Stimulated activated CD4-positive, alpha-beta T cell treated with anti-CD3 and anti-CD28 coated beads, Interleukin-15, amount 100 ng/mL, for 48 hours (primary cell): Measurements from ENCODE around the gene RAD23B.

ENCODE experiments used
- DNase-seq, 2 donors: peaks; one replicate each; pipeline ENCODE4 v3.0.0-alpha.2; 2020; ENCODE audit warnings: low read depth in 2 of 2

The RAD23B gene

DNA sequence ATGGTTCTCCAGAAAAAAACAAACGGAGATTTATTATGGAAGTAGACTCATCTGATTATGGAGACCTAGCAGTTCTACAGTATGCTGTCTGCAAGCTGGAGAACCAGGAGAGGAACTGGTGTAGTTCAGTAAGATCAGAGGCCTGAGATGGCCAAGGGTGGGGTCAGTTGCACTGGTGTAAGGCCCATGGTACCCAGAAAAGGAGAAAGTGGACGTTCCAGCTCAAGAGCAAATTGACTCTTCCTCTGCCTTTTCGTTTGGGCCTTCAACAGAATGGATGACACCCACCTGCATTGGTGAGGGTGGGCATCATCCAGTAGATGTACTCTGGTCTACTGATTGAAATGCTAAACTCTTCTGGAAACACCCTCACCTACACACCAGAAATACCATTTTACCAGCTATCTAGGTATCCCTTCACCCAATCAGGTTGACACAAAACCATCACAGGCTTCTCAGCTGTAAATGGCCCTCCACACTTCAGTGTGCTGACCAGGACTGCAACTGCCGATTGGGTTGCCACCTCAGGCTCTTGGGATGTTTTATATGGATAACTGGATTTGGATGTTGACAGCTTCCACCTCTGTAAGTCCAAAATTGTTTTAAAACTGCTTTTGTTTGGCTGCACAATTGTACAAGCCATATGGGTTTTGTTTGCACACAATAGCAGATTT, 51.2 kb downstream of the RAD23B start:
- no peak for DNase-seq

DNA sequence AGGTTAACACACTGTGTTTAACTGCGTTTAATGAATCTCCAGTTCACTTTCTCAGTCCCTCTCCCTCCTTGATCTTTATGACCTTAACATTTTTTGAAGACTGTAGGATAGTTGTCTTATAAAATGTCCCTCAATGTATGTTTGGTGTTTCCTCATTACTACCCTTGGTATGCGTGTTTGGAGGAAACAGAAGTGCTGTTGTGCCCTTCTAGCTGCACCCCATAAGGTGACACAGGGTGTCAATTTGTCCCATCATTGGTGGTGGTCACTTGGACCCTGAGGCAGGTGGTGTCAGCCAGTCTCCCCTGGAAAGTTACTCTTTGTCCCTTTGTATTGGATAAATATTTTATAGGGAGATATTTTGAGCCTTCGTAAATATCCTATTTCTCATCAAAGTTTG, 52.3 kb downstream of the RAD23B start:
- no peak for DNase-seq

DNA sequence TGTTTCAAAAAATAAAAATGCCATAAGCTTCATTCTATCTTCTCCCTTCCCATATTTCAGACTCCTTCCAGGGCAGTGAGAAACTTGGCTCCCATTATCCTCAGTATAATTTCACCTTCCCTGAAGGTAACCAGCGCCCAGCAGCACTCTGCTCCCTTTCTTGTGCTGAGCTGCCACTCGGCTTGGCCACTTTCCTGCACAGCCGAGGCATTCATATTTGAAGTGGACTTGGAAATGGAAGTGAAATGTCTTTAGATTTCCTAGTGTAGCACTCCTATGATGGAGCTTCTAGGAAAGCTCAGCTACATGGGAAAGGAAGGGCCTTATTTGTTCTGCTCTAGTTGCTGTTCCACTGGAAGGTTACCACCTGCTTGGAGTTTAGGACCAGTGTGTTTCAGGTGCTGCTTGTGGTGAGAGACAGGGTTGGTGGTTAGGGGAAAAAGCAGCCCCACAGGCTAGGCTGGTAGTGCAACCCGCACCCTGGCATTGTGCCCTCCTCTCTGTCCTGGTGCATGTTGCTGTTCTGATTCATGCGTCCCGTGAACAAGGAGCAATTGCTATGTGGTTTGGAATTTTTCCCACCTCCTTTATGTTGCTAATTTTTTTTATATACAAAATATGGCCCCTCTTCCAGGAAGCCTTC, 53.8 kb downstream of the RAD23B start:
- no peak for DNase-seq

DNA sequence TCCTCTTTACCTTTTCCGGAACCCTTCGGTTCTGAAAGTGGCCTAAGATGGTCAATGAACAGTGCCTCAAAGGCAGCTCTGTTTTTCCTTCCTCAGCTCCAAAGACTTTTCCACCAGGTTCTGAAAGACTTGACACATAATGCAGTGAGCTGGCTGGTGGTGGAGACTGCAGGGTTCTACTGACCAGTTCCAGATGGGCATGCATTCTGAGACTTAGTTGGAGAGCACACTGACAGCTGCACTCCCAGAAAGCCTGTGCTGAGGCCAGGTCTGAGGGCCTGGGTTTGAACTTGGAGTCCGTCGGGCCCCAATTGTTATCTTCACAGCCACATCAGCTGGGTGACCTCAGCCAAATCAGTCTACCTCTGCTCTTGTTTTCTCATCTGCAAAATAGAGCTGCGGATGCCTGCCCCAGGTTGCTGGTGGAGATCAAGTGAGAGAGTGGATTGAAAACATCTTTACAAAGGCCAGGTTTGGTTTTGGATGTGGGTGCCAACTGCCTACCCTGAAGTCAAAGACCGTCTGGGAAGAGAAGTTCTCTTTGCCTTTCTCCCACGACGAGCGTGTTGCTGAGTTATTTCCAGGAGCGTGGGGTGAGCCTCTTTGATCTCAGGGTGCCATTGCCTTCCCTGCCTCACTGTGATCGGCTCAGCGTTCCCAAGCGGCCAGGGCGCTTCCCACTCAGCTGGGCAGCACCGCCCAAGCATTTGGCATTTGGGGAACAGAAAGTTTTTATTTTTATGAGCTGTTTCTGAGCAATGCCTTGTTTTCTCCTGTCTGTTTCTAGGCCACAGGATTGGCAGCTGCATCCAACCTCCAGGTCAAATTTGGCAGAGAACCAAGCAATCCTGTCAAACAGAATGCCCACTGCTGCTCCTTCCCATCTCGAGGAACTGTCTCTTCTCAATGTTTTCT, 54.9 kb downstream of the RAD23B start:
- DNase-seq = no peak

DNA sequence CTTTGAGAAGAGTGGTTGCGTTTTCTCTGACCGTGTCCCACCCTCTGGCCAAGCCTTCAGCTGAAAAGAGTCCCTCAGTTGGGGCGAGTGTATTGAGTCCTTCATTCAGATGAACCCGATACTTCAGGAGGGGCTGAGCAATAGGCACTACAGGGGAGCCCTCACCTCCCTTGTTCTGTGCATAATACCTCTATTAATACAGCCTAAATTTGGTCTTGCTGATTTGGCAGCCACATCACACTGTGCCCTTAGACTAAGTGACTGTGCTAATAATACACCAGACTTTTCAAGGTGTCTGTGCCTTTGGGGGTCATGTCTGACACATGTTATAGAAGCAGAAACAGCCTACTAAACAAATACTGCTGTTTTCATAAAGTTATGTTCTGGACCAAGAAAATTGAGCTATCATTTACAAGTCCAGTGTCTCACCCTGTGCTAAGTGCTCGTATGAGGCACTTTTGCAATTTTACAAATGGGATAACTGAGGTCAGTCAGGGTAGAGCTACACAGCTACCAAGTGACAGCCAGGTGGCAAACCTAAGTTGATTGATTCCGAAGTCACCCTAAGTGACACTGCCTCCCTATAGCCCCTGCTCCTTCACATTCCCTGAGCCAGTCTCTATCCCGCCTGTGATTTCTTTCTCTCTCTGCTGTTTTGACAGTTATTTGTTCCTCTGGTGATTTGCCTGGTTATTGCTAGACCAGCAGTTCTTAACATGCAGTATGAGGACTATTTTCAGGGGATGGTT, 56.0 kb downstream of the RAD23B start:
- no peak for DNase-seq

DNA sequence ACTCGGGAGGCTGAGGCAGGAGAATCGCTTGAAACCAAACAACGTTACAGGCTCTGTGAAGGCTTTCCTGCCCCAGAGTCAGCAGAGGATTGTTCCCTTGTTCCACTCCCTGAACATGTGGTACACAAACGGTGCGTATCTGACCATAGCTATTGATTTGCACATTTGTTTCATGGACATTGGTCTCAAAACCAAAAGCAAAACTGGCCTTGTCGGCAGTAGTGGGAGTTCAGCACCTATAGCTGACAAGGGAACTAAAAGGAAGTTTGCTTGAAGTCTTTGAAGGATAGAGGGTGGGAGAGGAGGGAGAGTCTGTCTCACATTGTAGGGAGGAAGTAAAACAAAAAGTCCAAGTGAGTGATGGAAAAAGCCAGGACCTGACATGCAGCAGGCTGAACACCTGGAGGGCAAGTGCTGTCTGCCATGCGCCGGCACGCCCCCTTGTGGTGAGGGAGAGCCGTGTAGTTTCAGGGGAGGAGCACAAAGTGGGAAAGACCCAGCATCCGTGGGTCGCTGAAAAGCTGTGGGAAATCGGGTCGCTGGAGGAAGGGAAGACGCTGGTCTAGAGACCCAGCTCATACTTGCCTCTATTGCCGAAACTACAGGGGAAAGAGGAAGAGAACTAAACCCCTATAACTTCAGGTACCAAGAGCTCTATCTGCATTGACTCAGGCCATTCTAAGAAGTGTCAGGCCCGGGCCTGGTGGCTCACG, 58.0 kb downstream of the RAD23B start:
- peak; percentile 57 to 74 for DNase-seq

DNA sequence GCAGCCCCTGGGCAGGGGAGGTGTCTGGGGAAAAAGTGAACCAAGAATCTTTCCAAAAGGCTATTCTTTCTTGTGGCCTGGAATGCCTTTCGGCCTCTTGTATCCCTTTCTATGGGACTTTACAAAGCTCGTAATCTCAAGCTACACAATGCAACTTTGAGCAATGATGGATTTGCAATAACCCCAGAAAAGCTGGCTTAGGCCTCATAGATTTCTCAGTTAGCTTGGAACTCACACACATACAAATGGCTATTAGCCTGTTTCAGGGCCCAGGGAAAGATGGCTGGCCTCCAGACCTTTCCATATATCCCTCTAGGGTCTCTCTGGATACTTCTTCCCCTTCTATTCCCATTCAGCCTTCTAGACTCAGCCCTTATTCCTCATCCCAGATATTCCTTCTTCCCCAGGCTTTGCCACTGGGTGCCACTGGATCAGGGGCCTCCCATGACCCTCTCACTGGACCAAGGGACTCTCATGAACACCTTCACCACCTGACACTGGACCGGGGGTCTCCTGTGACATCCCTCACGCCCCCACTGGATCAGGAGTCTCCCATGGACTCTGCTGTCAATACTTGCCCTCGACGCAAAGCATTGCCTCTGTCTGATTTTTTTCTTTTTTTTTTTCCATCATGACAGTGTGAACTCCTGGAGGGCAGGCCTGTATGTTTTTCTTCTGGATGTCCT, 59.5 kb downstream of the RAD23B start:
- no peak for DNase-seq

DNA sequence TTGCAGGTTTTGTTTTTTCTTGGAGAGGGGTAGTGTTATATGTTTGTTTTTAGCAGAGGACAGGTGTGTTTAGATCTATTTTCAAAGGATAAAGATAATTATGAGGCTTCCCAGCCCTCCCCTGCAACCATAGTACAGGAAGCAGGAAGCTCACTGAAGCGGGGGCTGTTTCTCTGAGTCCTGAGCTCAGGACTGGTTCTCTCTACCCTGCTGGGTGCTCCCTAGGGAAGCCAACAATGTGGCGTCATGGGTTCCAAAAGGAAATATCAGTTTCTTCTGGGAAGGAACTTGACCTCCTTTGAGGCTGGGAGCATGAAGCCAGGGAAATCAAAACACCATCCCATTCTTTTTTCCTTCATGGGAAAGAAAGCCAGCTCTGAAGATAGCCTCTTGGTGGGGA, 62.2 kb downstream of the RAD23B start:
- no peak for DNase-seq

DNA sequence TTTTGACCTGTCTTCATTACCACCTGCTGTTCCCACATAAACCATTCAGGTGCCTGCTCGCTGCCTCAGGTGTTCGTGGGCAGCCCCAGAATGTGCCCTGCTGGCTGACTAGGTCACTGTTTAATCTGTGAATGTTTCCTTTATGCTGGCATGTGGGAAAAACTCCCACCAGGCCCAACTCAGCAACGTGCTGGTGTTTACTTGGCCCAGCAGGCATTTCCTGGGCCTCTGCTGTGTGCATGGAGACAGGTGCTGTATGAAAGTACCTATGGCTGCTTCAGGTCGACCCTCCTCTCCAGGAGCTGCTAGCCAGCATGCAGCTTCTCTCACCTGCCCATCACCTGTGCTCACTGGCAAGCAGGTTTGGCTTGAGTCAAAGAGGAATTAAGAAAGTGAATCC, 65.8 kb downstream of the RAD23B start:
- DNase-seq = no peak

DNA sequence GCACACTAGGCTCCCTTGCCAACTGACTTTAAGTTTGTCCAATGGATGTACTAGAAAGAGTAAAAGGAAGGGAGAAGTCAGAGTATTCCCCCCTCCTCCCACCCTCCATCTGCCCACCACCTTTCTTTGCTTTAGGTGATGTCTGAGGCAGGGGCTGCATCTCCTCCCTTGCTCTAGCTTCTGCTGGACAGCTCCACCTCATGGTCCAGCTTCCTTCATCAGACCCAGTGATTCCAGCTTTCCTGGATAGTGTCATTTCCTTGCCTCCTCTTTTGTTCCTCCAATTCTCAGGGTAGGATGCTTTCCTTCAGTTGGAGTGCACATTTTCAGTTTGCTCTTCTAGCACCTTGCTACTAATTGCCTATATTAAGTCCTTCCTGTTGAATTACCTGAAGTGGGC, 67.4 kb downstream of the RAD23B start:
- DNase-seq = no peak

DNA sequence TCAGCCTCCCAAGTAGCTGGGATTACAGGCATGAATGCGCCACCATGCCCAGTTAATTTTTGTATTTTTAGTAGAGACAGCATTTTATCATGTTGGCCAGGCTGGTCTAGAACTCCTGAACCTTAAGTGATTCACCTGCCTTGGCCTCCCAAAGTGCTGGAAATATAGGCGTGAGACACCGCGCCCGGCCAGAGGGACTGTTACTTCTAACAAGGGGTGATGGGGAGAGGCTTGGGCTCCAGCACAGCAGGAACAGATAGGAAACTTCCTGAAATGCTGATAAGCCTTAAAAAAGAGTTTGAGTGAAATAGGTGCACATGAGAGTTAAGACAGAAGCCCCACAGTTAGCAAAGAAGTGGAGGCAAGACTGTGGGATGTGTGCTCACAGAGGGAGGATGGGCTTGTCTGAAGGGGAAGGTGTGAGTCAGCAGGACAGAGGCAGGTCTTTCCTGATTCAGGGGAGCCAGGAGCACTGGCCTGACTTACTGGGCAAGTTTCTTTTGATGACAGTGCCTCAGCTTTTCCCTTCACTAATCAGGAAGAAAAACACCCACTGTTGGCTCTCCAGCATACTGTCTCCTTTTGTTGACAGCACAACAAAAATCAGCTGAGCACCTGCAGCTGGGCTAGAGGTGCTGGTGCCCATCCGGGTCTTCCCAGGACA, 68.4 kb downstream of the RAD23B start:
- no peak for DNase-seq

DNA sequence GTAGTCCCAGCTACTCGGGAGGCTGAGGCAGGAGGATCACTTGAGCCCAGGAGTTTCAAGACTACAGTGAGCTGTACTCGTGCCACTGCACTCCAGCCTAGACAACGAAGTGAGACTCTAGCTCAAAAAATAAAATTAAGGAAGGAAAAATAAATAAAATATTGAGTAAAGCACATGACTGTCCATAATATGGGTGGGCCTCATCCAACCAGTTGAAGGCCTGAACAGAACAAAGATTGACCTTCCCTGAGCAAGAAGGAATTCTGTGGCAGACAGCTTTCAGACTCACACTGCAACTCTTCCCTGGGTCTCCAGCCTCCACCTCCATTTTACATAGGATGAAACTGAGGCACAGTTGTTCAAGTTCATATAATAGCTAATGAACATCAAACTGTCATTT, 72.3 kb downstream of the RAD23B start:
- DNase-seq = no peak

DNA sequence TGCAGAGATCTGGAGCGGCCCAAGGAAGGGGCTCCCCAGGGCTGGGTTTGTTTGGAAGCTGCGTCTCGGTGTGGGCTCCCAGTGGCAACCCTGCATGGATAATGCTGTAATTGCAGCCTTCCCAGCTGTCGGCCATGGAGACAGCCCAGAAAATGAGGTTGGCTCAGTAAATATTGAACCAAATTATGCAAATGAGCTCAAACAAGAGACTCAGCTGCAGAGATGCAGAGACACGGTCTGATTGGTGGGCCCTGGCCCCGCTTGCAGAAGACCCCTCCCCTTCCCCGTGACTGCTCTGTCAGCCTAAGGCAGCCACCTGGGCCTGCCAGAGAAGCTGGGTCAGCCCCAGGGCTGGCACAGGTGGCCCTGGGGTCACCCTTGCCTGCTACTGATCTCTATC, 75.9 kb downstream of the RAD23B start:
- no peak for DNase-seq

DNA sequence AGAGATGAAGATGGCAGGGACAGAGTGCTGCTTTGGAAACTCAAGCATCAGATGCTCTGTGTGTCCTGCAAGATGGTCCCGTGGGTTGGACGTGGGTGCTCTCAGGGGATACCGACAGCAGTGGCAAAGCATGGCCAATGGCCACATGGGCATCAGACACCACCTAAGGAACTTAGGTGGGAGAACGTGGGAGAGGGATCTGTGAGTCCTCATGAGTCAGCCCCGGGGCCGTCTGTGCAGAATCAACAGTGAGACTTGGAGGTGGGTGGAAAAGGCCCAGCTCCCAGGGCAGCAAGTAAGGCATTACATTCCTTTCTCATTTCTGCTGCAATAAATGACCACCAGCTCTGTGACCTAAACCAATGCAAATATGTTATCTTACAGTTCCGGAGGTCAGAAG, 77.0 kb downstream of the RAD23B start:
- DNase-seq = no peak

DNA sequence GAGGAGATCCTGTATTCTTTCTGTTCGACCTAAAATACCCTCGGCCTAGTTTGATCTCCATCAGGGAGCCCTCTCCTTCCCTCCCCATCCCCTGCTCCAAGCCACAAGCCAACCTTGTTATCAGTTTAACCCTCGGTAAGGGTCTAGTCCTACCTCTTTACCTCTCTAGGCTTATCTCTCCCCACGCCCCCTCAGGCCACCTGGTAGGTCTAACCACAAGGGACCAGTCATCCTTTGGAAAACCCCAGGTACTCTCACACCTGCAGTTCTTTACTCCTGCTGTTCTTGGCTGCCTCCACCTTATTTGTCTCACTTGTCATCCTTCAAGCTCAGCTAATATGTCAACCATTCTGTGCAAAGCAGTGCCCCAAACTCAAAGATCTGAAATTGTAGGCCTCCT, 78.7 kb downstream of the RAD23B start:
- DNase-seq = no peak

DNA sequence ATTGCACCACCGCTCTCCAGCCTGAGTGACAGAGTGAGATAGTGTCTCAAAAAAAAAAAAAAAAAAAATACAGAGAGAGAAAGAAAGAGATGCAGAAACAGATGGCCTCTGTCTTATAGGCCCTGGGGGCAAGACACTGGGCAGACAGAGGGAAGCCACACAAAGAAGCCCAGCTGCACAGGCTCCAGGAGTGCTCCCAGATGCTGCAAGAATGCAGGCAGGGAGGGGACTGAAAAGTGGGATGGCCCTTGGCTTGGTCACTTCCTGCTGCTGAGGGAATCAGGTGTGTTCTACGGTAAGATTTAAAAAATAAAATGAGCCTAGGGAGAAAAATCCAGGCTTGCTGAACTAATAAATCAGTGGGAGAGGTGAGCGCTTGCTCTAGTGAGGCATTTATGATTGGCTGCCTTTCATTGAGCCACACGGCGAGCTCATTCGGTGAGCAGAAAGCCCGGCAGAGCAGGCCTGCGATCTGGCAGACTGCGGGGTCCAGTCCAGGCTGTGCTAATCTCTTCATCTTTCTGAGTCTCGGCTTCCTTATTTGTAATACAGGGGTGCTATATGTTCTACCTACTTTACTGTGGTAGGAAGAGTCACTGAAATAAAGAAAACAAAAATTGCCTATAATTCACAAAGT, 80.6 kb downstream of the RAD23B start:
- DNase-seq = no peak

DNA sequence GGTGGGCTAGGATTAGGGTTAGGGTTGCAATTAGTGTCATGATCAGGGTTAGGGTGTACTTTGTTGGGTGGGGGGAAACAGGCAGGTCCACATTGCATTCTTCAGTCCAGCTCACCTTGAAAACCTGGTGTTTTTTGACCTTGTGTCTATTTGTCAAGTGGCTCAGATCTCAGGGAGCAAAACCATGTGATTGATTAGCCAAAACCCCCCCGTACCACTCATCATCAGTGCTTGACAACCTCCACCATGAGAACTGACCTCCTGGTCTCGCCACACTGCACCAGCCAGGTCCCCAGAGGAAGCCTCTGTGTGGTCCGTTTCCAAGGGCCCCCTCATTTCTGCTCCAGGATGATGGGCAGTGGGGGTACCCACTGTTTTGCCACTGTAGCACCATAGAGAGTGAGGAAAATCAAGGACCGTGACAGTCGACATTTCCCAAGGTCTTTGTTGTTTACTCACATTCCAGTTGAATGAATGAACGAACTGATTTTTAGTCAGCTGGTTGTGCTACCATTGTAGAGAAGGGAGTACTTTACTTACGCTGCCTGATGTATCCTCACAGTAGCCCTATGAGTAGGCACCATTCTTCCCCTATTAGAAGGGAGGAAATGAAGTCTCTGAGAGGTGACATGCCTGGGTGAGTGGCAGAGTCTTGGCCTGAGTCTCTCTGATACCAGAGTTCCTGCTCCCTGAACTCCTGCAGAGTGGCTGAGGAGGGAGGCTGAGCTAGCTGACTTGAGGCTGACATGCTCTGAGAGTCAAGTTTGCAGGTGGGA, 84.8 kb downstream of the RAD23B start:
- DNase-seq = no peak

DNA sequence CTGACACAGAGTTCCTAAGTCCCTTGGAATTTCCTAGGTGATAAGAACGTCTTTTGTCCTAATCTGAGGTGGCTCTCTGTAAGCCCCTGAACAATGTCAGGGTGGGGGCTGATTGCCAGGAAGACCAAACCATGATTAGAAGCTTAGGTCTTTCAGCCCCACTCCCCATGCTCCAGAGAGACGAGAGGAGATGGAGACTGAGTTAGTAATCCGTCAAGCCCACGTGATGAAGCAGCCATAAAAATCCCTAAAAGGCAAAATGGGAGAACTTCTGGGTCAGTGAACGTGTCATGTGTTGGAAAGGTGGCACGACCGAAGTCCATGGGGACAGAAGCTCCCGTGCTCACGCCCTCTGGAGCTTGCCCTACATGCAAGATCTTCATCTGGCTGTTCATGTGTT, 85.6 kb downstream of the RAD23B start:
- no peak for DNase-seq

DNA sequence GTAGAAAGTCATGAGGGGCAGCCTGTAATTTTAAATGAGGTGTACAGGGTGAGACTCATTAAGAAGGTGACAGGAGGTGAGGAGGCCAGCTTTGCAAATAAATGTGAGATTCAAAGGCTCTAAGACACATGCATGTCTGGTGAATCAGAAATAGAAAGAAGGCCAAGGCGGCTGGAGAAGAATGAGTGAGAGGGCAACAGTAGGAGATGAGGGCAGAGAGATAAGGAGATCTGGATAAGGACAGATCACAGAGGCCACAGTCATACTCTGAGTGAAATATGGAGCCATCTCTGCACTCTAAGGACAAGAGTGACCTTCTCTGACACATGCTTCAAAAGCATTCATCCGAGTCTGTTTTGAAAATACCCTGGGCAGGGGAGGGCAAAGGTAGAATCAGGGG, 90.7 kb downstream of the RAD23B start:
- no peak for DNase-seq
